Skeletal muscle satellite cell (primary cell): ENCODE results near the gene MMS22L.
"Not testable (repeated sequence)": the region's sequence is repeated elsewhere in the genome, so short reads cannot be mapped to it uniquely, and the experiment has no call there.

Experiments
- H3K27me3 ChIP-seq: 2 replicates; pipeline ENCODE4 v1.7.0; 2013; ENCODE audit warnings: low read length; ENCODE audit not compliant: control insufficient read depth, insufficient read depth
- H3K36me3 ChIP-seq: 2 replicates; pipeline ENCODE4 v1.7.0; 2013; ENCODE audit warnings: mild to moderate bottlenecking, control low read depth, low read length; ENCODE audit not compliant: insufficient read depth
- H3K4me1 ChIP-seq: 2 replicates; pipeline ENCODE4 v1.7.0; 2013; ENCODE audit warnings: low read length; ENCODE audit not compliant: control insufficient read depth, insufficient read depth
- H3K4me2 ChIP-seq: 2 replicates; pipeline ENCODE4 v1.7.0; 2013; ENCODE audit warnings: mild to moderate bottlenecking, low read length
- H3K4me3 ChIP-seq: 2 replicates; pipeline ENCODE4 v1.7.0; 2013; ENCODE audit warnings: low read length
- H3K9ac ChIP-seq: 2 replicates; pipeline ENCODE4 v1.7.0; 2013; ENCODE audit warnings: mild to moderate bottlenecking, low read depth, low read length, moderate library complexity
- H3K9me3 ChIP-seq: replicated peaks from 2 replicates; pipeline ENCODE4 v1.7.0; 2013; ENCODE audit warnings: mild to moderate bottlenecking, control low read depth, low read length

MMS22L gene

GRCh38 chr6:97186416-97186999, 96.5 kb downstream of the MMS22L start:
- Histone ChIP-seq H3K4me2 (no peak overlapping the region), H3K4me3 (no peak overlapping the region), H3K9me3 (no peaks in the 10 kb centered on the region), H3K4me1 (peaks cover 16% of the 10 kb centered on the region), H3K36me3 (no peaks in the 10 kb centered on the region), H3K9ac (no peak overlapping the region), H3K27me3 (no peaks in the 10 kb centered on the region)

GRCh38 chr6:97177905-97178304, 105.1 kb downstream of the MMS22L start:
- no peaks in the 10 kb centered on the region for H3K36me3 ChIP-seq
- no peak overlapping the region for H3K4me3 ChIP-seq
- H3K4me1 ChIP-seq, result no peaks in the 10 kb centered on the region
- H3K9me3 ChIP-seq, result no peaks in the 10 kb centered on the region
- no peak overlapping the region for H3K4me2 ChIP-seq
- no peaks in the 10 kb centered on the region for H3K27me3 ChIP-seq
- peak overlapping the region; percentile 28 for H3K9ac ChIP-seq

GRCh38 chr6:97176468-97176867, 106.5 kb downstream of the MMS22L start:
- Histone ChIP-seq H3K4me2 (no peak overlapping the region), H3K4me1 (no peaks in the 10 kb centered on the region), H3K4me3 (no peak overlapping the region), H3K9ac (no peak overlapping the region), H3K9me3 (no peaks in the 10 kb centered on the region), H3K27me3 (no peaks in the 10 kb centered on the region), H3K36me3 (no peaks in the 10 kb centered on the region)

GRCh38 chr6:97175806-97176205, 107.2 kb downstream of the MMS22L start:
- H3K9ac ChIP-seq, result no peak overlapping the region
- no peak overlapping the region for H3K4me2 ChIP-seq
- no peaks in the 10 kb centered on the region for H3K36me3 ChIP-seq
- H3K27me3 ChIP-seq, result no peaks in the 10 kb centered on the region
- no peaks in the 10 kb centered on the region for H3K9me3 ChIP-seq
- H3K4me1 ChIP-seq, result no peaks in the 10 kb centered on the region
- no peak overlapping the region for H3K4me3 ChIP-seq

GRCh38 chr6:97174471-97174870, 108.5 kb downstream of the MMS22L start:
- H3K4me3 ChIP-seq, result no peak overlapping the region
- no peak overlapping the region for H3K4me2 ChIP-seq
- H3K36me3 ChIP-seq, result peaks cover 4% of the 10 kb centered on the region
- H3K4me1 ChIP-seq, result no peaks in the 10 kb centered on the region
- H3K27me3 ChIP-seq, result no peaks in the 10 kb centered on the region
- H3K9me3 ChIP-seq, result no peaks in the 10 kb centered on the region
- no peak overlapping the region for H3K9ac ChIP-seq

GRCh38 chr6:97160280-97160679, 122.7 kb downstream of the MMS22L start:
- peaks cover 12% of the 10 kb centered on the region for H3K36me3 ChIP-seq
- no peaks in the 10 kb centered on the region for H3K4me1 ChIP-seq
- no peak overlapping the region for H3K4me2 ChIP-seq
- H3K9ac ChIP-seq, result no peak overlapping the region
- H3K9me3 ChIP-seq, result no peaks in the 10 kb centered on the region
- H3K4me3 ChIP-seq, result no peak overlapping the region
- no peaks in the 10 kb centered on the region for H3K27me3 ChIP-seq

- H3K9ac ChIP-seq, H3K4me3 ChIP-seq, H3K27me3 ChIP-seq, H3K4me1 ChIP-seq, H3K9me3 ChIP-seq, H3K4me2 ChIP-seq, H3K36me3 ChIP-seq: not testable (repeated sequence)
Observed at GRCh38 chr6:97155447-97155846, 127.6 kb downstream of the MMS22L start.

GRCh38 chr6:97154015-97154414, 129.0 kb downstream of the MMS22L start:
- Histone ChIP-seq H3K27me3 (no peaks in the 10 kb centered on the region), H3K36me3 (no peaks in the 10 kb centered on the region), H3K9me3 (no peaks in the 10 kb centered on the region), H3K9ac (no peak overlapping the region), H3K4me2 (no peak overlapping the region), H3K4me1 (no peaks in the 10 kb centered on the region), H3K4me3 (no peak overlapping the region)

- Histone ChIP-seq H3K4me3 (no peak overlapping the region), H3K4me2 (no peak overlapping the region), H3K9me3 (no peaks in the 10 kb centered on the region), H3K36me3 (no peaks in the 10 kb centered on the region), H3K9ac (no peak overlapping the region), H3K4me1 (no peaks in the 10 kb centered on the region), H3K27me3 (no peaks in the 10 kb centered on the region)
Observed at GRCh38 chr6:97151601-97152000, 131.4 kb downstream of the MMS22L start.

- no peaks in the 10 kb centered on the region for H3K36me3 ChIP-seq
Observed at GRCh38 chr6:97150932-97151331, 132.1 kb downstream of the MMS22L start.

GRCh38 chr6:97147421-97147820, 135.6 kb downstream of the MMS22L start:
- H3K4me2 ChIP-seq, result no peak overlapping the region
- no peaks in the 10 kb centered on the region for H3K36me3 ChIP-seq
- no peaks in the 10 kb centered on the region for H3K9me3 ChIP-seq
- H3K4me3 ChIP-seq, result no peak overlapping the region
- no peaks in the 10 kb centered on the region for H3K27me3 ChIP-seq
- H3K9ac ChIP-seq, result no peak overlapping the region
- H3K4me1 ChIP-seq, result no peaks in the 10 kb centered on the region

More at GRCh38 chr6:97150932-97151331, 132.1 kb downstream of the MMS22L start:
- H3K9me3 ChIP-seq, result no peaks in the 10 kb centered on the region
- H3K27me3 ChIP-seq, result no peaks in the 10 kb centered on the region
- H3K9ac ChIP-seq, result no peak overlapping the region
- no peaks in the 10 kb centered on the region for H3K4me1 ChIP-seq
- no peak overlapping the region for H3K4me2 ChIP-seq
- no peak overlapping the region for H3K4me3 ChIP-seq

- H3K27me3 ChIP-seq, result no peaks in the 10 kb centered on the region
- no peaks in the 10 kb centered on the region for H3K36me3 ChIP-seq
- H3K4me2 ChIP-seq, result no peak overlapping the region
- H3K9me3 ChIP-seq, result no peaks in the 10 kb centered on the region
- no peak overlapping the region for H3K9ac ChIP-seq
- no peaks in the 10 kb centered on the region for H3K4me1 ChIP-seq
- H3K4me3 ChIP-seq, result no peak overlapping the region
Observed at GRCh38 chr6:97145691-97146090, 137.3 kb downstream of the MMS22L start.
